Suprapubic skin (tissue), 3 donors: ENCODE data around the gene PGAM1.

Experiments
- POLR2AphosphoS5 ChIP-seq, 3 donors: sonication (generic); formaldehyde crosslinking; IDR thresholded peaks; one replicate each; pipeline ENCODE4 v1.6.1; 2017; ENCODE audit warnings: antibody characterized with exemption in 3 of 3
- TF ChIP-seq, protein P1 (sequence below), 2 donors: fragments of 200-600 bp in 1 of 2; fragments of 450-650 bp in 1 of 2; sonication (generic) in 1 of 2; IDR thresholded peaks; one replicate each; pipeline ENCODE4 v1.5.1; 2016 to 2019; ENCODE audit warnings: antibody characterized with exemption in 2 of 2, mild to moderate bottlenecking in 1 of 2, moderate library complexity in 1 of 2

DNA sequence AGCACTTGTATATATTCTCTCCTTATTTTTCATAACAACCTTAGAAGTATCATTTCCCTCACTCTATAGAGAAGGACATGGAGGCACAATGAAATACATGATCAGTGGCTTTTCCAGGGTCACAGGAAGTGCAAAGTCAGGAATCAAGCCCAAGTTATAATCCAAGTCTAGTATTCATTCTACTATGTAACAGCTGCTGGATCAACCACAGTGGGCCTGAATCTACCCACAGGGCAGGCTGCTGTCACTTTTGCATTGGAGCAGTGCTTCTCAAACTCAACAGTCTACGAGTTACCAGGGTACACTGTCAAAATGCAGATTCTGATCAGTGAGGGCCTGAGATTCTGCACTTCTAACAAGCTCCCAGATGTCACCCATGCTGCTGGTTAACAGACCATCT lies 38.2 kb downstream of the PGAM1 start:
- TF ChIP-seq, protein P1, sequence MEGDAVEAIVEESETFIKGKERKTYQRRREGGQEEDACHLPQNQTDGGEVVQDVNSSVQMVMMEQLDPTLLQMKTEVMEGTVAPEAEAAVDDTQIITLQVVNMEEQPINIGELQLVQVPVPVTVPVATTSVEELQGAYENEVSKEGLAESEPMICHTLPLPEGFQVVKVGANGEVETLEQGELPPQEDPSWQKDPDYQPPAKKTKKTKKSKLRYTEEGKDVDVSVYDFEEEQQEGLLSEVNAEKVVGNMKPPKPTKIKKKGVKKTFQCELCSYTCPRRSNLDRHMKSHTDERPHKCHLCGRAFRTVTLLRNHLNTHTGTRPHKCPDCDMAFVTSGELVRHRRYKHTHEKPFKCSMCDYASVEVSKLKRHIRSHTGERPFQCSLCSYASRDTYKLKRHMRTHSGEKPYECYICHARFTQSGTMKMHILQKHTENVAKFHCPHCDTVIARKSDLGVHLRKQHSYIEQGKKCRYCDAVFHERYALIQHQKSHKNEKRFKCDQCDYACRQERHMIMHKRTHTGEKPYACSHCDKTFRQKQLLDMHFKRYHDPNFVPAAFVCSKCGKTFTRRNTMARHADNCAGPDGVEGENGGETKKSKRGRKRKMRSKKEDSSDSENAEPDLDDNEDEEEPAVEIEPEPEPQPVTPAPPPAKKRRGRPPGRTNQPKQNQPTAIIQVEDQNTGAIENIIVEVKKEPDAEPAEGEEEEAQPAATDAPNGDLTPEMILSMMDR (IDR thresholded peaks at IDR 0.05) = no peak
- no peak for TF ChIP-seq POLR2AphosphoS5 (IDR thresholded peaks at IDR 0.05)
